Central memory CD8-positive, alpha-beta T cell (primary cell): ENCODE measurements around the gene TSPAN9.

Source experiments
- ATAC-seq: fragments of 150-1000 bp; cut with Tn5 transposase; replicated peaks from 2 replicates; pipeline ENCODE4 v1.10.0; 2022; ENCODE audit warnings: mild to moderate bottlenecking, moderate FRiP score, moderate number of reproducible peaks; ENCODE audit not compliant: poor library complexity, severe bottlenecking; ENCODE audit errors: extremely low read depth
- DNase-seq, 2 donors: peaks; one replicate each; pipeline ENCODE4 v3.0.0; 2021; ENCODE audit warnings: low spot score in 2 of 2
- H3K27ac Mint-ChIP-seq: one replicate; pipeline ENCODE4 v1.8.0; 2022; ENCODE audit warnings: low read depth, mild to moderate bottlenecking, moderate library complexity, mixed read lengths
- H3K27me3 Mint-ChIP-seq: one replicate; pipeline ENCODE4 v1.8.0; 2022; ENCODE audit warnings: mixed read lengths
- H3K36me3 Mint-ChIP-seq: one replicate; pipeline ENCODE4 v1.8.0; 2022; ENCODE audit warnings: mild to moderate bottlenecking, moderate library complexity, mixed read lengths; ENCODE audit not compliant: insufficient read depth
- H3K4me1 Mint-ChIP-seq: one replicate; pipeline ENCODE4 v1.8.0; 2022; ENCODE audit warnings: mixed read lengths
- H3K4me3 Mint-ChIP-seq: one replicate; pipeline ENCODE4 v1.8.0; 2022; ENCODE audit warnings: mild to moderate bottlenecking, moderate library complexity, mixed read lengths
- H3K9me3 Mint-ChIP-seq: one replicate; pipeline ENCODE4 v1.8.0; 2022; ENCODE audit warnings: mixed read lengths

The TSPAN9 gene

DNA sequence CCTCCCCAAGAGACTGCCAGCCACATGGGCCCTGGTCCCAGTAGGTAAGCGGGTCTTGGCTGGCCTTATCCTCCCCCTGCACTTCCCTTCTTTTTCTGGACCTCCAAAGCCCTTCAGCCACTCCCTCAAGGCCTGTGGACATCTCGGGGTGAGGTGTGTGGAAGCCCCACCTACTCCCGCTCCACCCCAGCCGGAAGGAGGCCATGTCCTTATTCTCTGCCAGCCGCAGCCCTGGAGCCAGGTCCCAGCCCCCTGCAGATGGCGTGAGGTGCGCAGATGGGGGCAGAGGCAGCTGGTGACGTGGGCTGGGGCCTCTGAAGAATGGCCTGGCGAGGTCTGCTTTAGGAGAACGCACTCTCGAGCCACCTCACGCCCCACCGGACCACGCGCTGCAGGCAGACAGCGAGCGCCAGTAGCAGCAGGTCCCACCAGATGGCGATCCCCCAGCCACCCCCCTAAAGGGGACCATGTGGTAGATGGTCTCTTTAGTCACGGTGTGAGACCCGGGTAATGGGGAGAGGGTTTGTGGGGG is 167.1 kb downstream of the TSPAN9 start:
- no peak overlapping the region for H3K4me3 Mint-ChIP-seq
- H3K4me1 Mint-ChIP-seq, result peaks cover 4% of the 10 kb centered on the region
- H3K36me3 Mint-ChIP-seq, result no peaks in the 10 kb centered on the region
- no peak overlapping the region for H3K27ac Mint-ChIP-seq
- ATAC-seq (no peak), DNase-seq (no peak)
- no peaks in the 10 kb centered on the region for H3K9me3 Mint-ChIP-seq
- H3K27me3 Mint-ChIP-seq, result peaks cover 9% of the 10 kb centered on the region

DNA sequence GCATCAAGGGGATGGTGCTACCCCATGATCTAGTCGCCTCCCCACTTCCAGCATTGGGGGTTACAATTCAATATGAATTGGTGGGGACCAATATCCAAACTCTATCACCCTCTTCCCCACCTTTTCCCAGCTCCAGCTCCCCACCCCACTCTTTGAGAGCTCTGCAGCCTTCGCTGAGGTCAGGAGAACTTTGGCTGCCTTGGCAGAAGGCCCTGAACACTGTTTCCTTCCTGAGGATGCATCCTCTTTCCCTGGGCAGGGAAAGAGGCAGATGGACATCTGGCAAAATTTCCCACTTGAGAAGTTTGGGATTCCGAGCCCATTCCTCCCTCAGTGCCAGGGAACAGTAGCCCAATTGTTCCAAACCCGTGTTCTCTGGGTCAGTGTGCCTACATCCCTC is 169.1 kb downstream of the TSPAN9 start:
- peaks cover 6% of the 10 kb centered on the region for H3K4me1 Mint-ChIP-seq
- DNase-seq, result no peak
- H3K27ac Mint-ChIP-seq, result no peak overlapping the region
- peaks cover 10% of the 10 kb centered on the region for H3K27me3 Mint-ChIP-seq
- H3K9me3 Mint-ChIP-seq, result no peaks in the 10 kb centered on the region
- no peak overlapping the region for H3K4me3 Mint-ChIP-seq
- no peaks in the 10 kb centered on the region for H3K36me3 Mint-ChIP-seq
- ATAC-seq, result no peak

- Mint-ChIP-seq H3K9me3 (no peaks in the 10 kb centered on the region), H3K36me3 (no peaks in the 10 kb centered on the region), H3K4me3 (no peak overlapping the region), H3K27me3 (peaks cover 19% of the 10 kb centered on the region), H3K4me1 (peaks cover 6% of the 10 kb centered on the region), H3K27ac (no peak overlapping the region)
- ATAC-seq (no peak), DNase-seq (no peak)
Measured at GRCh38 chr12:3247077-3247476, 169.9 kb downstream of the TSPAN9 start.

GRCh38 chr12:3247629-3248161 is 170.5 kb downstream of the TSPAN9 start:
- Mint-ChIP-seq H3K9me3 (no peaks in the 10 kb centered on the region), H3K36me3 (no peaks in the 10 kb centered on the region), H3K27ac (no peak overlapping the region), H3K27me3 (peaks cover 20% of the 10 kb centered on the region), H3K4me1 (peaks cover 6% of the 10 kb centered on the region), H3K4me3 (no peak overlapping the region)
- ATAC-seq (no peak), DNase-seq (no peak)

DNA sequence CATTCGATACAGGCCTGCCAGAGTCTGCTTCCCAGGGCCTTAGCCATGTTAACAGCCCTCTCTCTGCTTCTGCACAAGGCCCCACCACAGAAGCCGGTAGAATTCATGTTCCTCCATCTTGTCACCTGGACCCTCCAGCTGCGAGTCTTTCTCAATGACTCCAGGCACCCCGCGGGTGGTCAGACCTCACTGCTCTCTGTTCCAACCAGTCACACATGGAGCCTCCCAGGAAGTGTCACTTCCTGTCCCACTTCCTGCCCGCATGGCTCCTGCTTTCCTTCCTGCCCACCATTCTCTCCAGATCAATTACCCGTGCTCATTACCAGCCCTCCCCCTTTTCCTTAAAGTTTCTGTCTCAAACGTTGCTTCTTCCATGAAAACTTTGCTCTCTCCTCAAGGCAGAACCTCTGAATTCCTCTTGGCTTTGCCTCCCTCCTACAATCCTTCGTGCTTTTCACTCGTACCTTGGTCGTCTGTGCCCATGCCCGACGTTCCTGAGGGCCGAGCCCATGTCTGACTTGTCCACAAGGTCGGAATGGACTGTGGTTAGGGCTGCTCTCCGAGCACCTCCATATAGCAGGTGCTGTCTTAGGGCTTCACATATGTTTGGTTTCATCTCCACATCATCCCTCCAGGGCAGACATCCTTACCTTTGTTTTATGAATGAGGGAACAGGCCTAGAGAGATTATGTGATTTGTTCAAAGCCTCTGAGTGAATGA is 172.1 kb downstream of the TSPAN9 start:
- H3K36me3 Mint-ChIP-seq, result no peaks in the 10 kb centered on the region
- no peak overlapping the region for H3K4me3 Mint-ChIP-seq
- DNase-seq (no peak), ATAC-seq (no peak)
- peaks cover 6% of the 10 kb centered on the region for H3K4me1 Mint-ChIP-seq
- H3K27me3 Mint-ChIP-seq, result peaks cover 20% of the 10 kb centered on the region
- H3K27ac Mint-ChIP-seq, result no peak overlapping the region
- H3K9me3 Mint-ChIP-seq, result no peaks in the 10 kb centered on the region

DNA sequence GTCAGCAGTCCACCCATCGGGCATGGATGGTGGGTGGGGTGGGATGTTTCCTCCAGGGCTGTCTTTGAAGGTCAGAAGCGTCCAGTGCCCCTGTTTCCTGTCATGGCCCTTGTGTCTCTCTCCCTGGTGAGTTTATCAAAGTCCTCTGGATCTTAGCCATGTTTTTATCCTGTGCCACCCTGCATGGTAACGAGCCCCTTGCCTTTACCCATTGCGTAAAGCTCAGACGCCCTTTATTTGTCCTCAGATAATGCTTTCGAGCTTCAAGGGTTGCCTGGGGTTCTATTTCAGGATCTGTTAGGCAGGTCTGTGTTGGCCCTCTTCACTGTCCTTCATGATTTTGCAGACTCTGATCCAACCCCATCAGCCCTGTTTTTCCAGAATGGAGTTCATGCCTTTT is 172.9 kb downstream of the TSPAN9 start:
- peaks cover 6% of the 10 kb centered on the region for H3K4me1 Mint-ChIP-seq
- DNase-seq (no peak), ATAC-seq (no peak)
- no peak overlapping the region for H3K4me3 Mint-ChIP-seq
- H3K9me3 Mint-ChIP-seq, result no peaks in the 10 kb centered on the region
- H3K36me3 Mint-ChIP-seq, result no peaks in the 10 kb centered on the region
- no peak overlapping the region for H3K27ac Mint-ChIP-seq
- H3K27me3 Mint-ChIP-seq, result peaks cover 20% of the 10 kb centered on the region

DNA sequence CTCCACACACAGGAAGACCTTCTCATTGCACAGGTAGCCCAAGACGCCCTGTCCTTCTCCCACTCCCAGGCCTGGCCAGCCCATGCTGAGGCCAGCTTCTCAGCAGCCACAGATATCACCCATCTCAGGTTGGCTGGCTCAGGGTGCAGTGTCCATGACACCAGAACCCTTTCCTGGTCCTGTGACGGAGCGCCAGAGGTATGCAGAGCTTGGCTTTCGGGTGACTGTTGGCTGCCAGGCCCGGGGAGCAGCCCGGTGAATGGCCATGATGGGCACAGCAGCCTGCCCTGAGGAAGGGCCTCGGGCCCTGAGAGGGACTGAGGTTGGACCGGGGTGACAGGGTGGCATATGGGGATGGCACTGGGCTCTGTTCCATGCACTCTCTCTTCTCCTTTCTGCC is 173.4 kb downstream of the TSPAN9 start:
- Mint-ChIP-seq H3K36me3 (no peaks in the 10 kb centered on the region), H3K4me1 (peaks cover 6% of the 10 kb centered on the region), H3K27ac (no peak overlapping the region), H3K4me3 (no peak overlapping the region), H3K9me3 (no peaks in the 10 kb centered on the region), H3K27me3 (peaks cover 20% of the 10 kb centered on the region)
- ATAC-seq (no peak), DNase-seq (no peak)

GRCh38 chr12:3251067-3251466 is 173.9 kb downstream of the TSPAN9 start:
- Mint-ChIP-seq H3K9me3 (no peaks in the 10 kb centered on the region), H3K27ac (no peak overlapping the region), H3K27me3 (peaks cover 20% of the 10 kb centered on the region), H3K4me1 (peaks cover 6% of the 10 kb centered on the region), H3K4me3 (no peak overlapping the region), H3K36me3 (no peaks in the 10 kb centered on the region)
- DNase-seq, result no peak
- ATAC-seq, result no peak

GRCh38 chr12:3251691-3252090 is 174.5 kb downstream of the TSPAN9 start:
- Mint-ChIP-seq H3K9me3 (no peaks in the 10 kb centered on the region), H3K4me3 (no peak overlapping the region), H3K4me1 (peaks cover 6% of the 10 kb centered on the region), H3K27me3 (peaks cover 20% of the 10 kb centered on the region), H3K36me3 (no peaks in the 10 kb centered on the region), H3K27ac (no peak overlapping the region)
- ATAC-seq (no peak), DNase-seq (no peak)

DNA sequence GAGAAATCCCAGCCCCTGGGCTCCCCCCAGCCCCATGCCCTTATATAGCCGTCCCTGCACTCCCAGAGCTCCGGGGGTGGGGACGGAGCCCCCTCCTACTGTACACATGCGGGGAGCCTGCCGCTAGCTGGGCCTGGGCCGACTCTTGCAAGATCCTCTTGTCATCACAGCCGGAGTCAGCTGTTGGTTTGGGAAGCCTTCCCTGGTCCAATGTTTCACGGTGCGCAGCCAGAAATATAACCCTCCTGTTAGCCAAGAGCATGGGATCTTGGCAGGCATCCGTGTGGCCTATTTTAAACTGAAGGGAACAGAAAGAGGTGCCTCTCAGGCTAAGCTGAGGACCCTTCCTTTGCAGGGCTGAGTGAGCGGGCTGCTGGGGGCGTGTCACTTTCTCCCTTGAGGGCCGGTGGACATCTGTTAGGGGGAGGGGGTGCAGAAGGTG is 175.3 kb downstream of the TSPAN9 start:
- peaks cover 6% of the 10 kb centered on the region for H3K4me1 Mint-ChIP-seq
- DNase-seq (no peak), ATAC-seq (no peak)
- H3K27ac Mint-ChIP-seq, result no peak overlapping the region
- no peaks in the 10 kb centered on the region for H3K36me3 Mint-ChIP-seq
- H3K4me3 Mint-ChIP-seq, result no peak overlapping the region
- peaks cover 20% of the 10 kb centered on the region for H3K27me3 Mint-ChIP-seq
- no peaks in the 10 kb centered on the region for H3K9me3 Mint-ChIP-seq

- peaks cover 6% of the 10 kb centered on the region for H3K4me1 Mint-ChIP-seq
- no peaks in the 10 kb centered on the region for H3K9me3 Mint-ChIP-seq
- H3K4me3 Mint-ChIP-seq, result no peak overlapping the region
- ATAC-seq, result no peak
- H3K27ac Mint-ChIP-seq, result no peak overlapping the region
- H3K36me3 Mint-ChIP-seq, result no peaks in the 10 kb centered on the region
- peaks cover 20% of the 10 kb centered on the region for H3K27me3 Mint-ChIP-seq
- no peak for DNase-seq
Measured at GRCh38 chr12:3253682-3254275, 176.6 kb downstream of the TSPAN9 start.

GRCh38 chr12:3255057-3255456 is 177.9 kb downstream of the TSPAN9 start:
- H3K27ac Mint-ChIP-seq, result no peak overlapping the region
- H3K9me3 Mint-ChIP-seq, result no peaks in the 10 kb centered on the region
- DNase-seq (no peak), ATAC-seq (no peak)
- H3K4me3 Mint-ChIP-seq, result no peak overlapping the region
- peaks cover 28% of the 10 kb centered on the region for H3K27me3 Mint-ChIP-seq
- H3K4me1 Mint-ChIP-seq, result no peaks in the 10 kb centered on the region
- H3K36me3 Mint-ChIP-seq, result no peaks in the 10 kb centered on the region

- Mint-ChIP-seq H3K4me1 (no peaks in the 10 kb centered on the region), H3K27ac (no peak overlapping the region), H3K36me3 (no peaks in the 10 kb centered on the region), H3K4me3 (no peak overlapping the region), H3K9me3 (no peaks in the 10 kb centered on the region), H3K27me3 (peaks cover 30% of the 10 kb centered on the region)
- ATAC-seq (no peak), DNase-seq (no peak)
Measured at GRCh38 chr12:3256103-3256631, 179.0 kb downstream of the TSPAN9 start.
